HAP-1 (cell line): ENCODE data around the gene DAGLA.

ENCODE experiments used
- DNase-seq, 2 experiments: peaks; one replicate each; pipeline ENCODE4 v3.0.0-alpha.2; 2016 to 2020; ENCODE audit warnings: low spot score in 2 of 2
- H3K27me3 ChIP-seq: fragments of 250-450 bp; sonication (Bioruptor Pico); 2 replicates; pipeline ENCODE4 v1.5.1; 2020; ENCODE audit warnings: low read depth, mild to moderate bottlenecking, moderate library complexity
- H3K36me3 ChIP-seq: fragments of 250-450 bp; sonication (Bioruptor Pico); replicated peaks from 2 replicates; pipeline ENCODE4 v1.5.1; 2020; ENCODE audit warnings: mild to moderate bottlenecking
- H3K4me1 ChIP-seq: fragments of 250-450 bp; sonication (Bioruptor Pico); 2 replicates; pipeline ENCODE4 v1.5.1; 2020; ENCODE audit warnings: mild to moderate bottlenecking
- H3K4me3 ChIP-seq: fragments of 250-450 bp; sonication (Bioruptor Pico); 2 replicates; pipeline ENCODE4 v1.5.1; 2020; ENCODE audit warnings: mild to moderate bottlenecking, moderate library complexity
- H3K9me3 ChIP-seq: fragments of 250-450 bp; sonication (Bioruptor Pico); 2 replicates; pipeline ENCODE4 v1.5.1; 2020; ENCODE audit warnings: mild to moderate bottlenecking, moderate library complexity
- in situ Hi-C: fragments of 300-500 bp; cut with MboI; formaldehyde crosslinking; loops from 3 replicates; pipeline ENCODE4 v1.14.3; 2020; ENCODE audit warnings: low sequenced_read_pairs, inconsistent platforms, mixed read lengths

Gene DAGLA

DNA sequence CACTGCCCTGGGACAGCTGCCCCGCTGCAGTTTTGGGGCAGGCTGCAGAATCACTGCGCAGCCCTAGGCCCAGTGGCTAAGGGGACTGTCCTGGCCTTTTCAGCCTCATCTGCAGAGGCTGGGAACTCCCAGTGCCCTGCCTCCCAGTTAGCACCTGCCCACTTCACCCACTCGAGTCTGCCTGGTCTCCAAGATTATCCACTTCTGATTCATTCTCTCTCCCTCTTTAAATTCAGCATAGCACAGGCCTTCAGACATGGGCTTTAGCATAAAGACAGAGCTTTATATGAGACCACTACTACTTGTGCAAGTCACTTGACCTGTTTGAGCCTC, 8.9 kb downstream of the DAGLA start:
- DNase-seq: no peak
- H3K27me3 ChIP-seq: peaks cover 14% of the 10 kb centered on the region
- no peaks in the 10 kb centered on the region for H3K4me1 ChIP-seq
- H3K9me3 ChIP-seq: no peaks in the 10 kb centered on the region
- no peak overlapping the region for H3K4me3 ChIP-seq
- H3K36me3 ChIP-seq: no peaks in the 10 kb centered on the region
- in situ Hi-C loops: no loop called here

DNA sequence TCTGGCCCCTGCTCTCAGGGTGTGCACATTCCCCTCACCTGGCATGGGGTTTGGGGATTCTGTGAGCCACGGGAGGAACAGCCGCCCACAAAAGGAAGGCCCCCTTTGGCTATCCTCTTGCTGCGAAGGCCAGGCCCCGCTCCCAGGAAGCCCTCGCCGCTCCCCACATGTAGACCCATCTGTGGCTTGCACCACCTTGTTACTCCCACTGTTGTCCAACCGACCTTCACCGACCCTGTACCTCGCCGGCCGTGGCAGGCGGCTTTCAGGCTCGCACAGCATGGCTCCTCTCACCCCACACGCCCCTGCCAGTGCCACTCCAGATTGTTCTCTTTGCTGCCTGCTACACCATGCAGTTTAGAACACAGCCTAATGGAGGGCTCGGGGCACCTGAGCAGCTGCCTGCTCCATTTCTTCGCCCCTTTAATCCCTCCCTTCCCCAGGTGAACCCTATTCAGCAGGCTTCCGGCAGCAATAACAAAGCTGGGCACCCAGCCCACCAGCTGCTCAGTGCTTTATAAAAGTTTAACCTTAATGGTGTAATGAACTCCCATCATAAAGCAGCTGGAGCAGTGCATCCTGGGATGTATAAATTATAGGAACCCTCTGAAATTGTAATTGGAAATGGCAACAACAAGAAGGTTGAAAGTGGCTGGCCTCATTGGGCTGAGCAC, 10.7 kb downstream of the DAGLA start:
- Histone ChIP-seq H3K27me3 (no peaks in the 10 kb centered on the region), H3K9me3 (no peaks in the 10 kb centered on the region), H3K4me3 (no peak overlapping the region), H3K4me1 (no peaks in the 10 kb centered on the region), H3K36me3 (no peaks in the 10 kb centered on the region)
- in situ Hi-C loops: no loop called here
- no peak for DNase-seq

DNA sequence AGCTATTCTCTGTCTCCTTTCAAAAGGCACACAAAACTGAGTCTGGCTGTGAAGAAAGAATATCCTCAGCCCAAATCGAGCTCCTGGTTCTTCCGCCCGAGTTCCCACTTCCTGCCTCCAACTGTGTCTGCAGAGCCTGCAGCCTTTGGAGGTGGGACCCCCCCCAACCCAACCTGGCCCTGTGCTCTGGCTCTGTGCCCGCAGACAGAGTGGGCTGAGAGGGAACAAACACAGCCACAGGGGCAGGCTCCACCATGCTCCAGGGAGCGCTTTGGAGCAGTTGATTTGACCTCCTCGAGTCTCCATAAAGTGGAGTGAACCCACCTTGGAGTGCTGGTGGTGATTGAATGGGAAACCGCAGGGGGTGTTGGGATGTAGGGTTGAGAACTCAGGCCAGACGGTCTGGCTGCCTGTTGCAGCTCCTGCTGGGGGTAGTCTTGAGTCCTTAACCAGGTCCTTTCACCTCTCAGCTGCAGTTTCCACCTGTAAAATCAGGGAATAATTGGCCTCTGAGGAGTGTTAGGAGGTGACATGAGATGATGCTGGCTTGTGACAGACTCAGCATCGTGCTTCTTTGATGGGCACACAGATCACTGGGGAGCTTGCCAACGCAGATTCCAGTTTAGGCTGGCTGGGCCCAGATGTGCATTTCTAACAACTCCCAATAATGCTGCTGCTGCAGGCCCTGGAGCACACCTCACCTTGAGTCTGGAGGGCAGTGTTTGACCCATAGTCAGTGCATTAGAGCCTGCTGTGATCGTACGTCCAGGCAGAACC, 11.4 kb downstream of the DAGLA start:
- no peaks in the 10 kb centered on the region for H3K36me3 ChIP-seq
- H3K27me3 ChIP-seq: no peaks in the 10 kb centered on the region
- H3K4me1 ChIP-seq: no peaks in the 10 kb centered on the region
- DNase-seq: no peak
- in situ Hi-C loops: no loop called here
- no peaks in the 10 kb centered on the region for H3K9me3 ChIP-seq
- H3K4me3 ChIP-seq: no peak overlapping the region

DNA sequence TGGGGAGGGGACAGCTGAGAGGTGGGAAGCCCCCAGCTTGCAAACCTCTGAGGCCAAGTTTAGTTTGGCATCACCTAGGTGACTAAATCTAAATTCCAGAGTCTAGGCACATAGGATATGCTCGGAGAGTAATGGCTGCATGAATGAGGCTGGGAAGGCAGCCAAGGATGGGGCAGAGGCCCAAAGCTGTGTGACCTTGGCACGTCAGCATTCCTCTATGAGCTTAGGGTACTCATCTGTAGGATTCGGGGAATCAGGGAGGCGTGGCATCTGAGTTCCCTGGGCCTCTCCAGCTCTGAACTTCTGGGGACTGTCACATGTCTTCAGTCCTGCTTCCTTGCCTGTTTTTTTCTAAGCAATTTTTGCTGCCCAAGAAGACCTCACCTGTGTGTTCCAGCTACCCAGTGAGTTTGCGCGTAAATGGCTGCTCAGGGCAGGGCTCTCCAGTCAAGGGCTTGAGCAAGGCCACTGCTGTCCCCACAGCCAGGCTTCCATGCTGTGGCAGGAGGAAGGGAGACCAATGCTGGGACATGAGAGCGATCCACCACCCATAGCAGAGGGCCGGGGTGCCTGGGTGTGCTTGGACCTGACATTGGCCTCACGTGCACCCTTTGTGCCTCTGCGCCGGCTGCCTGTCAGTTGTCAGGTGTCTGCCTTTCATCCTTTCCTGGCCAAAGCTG, 13.9 kb downstream of the DAGLA start:
- no peak for DNase-seq
- Histone ChIP-seq H3K4me3 (no peak overlapping the region), H3K4me1 (no peaks in the 10 kb centered on the region), H3K27me3 (no peaks in the 10 kb centered on the region), H3K9me3 (no peaks in the 10 kb centered on the region), H3K36me3 (no peaks in the 10 kb centered on the region)
- in situ Hi-C loops: no loop called here

DNA sequence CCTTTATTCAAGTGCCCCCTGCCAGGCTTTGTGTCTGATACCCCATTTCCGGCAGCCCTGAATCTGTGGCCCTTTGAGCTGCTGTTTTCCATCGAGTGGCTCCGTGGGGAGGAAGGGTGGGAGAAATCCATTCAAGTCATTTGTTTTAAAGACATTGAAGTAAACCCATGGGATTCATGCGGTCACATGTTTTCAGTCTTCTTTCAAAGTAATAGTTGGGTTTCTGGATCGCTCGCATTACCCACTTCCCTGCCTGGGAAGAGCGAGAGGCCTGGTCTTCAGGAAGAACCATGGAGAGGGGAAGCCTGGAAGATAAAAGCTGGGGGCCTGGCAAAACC, 14.4 kb downstream of the DAGLA start:
- H3K4me1 ChIP-seq: no peaks in the 10 kb centered on the region
- no peaks in the 10 kb centered on the region for H3K27me3 ChIP-seq
- no peaks in the 10 kb centered on the region for H3K9me3 ChIP-seq
- no peaks in the 10 kb centered on the region for H3K36me3 ChIP-seq
- in situ Hi-C loops: no loop called here
- no peak overlapping the region for H3K4me3 ChIP-seq
- no peak for DNase-seq

DNA sequence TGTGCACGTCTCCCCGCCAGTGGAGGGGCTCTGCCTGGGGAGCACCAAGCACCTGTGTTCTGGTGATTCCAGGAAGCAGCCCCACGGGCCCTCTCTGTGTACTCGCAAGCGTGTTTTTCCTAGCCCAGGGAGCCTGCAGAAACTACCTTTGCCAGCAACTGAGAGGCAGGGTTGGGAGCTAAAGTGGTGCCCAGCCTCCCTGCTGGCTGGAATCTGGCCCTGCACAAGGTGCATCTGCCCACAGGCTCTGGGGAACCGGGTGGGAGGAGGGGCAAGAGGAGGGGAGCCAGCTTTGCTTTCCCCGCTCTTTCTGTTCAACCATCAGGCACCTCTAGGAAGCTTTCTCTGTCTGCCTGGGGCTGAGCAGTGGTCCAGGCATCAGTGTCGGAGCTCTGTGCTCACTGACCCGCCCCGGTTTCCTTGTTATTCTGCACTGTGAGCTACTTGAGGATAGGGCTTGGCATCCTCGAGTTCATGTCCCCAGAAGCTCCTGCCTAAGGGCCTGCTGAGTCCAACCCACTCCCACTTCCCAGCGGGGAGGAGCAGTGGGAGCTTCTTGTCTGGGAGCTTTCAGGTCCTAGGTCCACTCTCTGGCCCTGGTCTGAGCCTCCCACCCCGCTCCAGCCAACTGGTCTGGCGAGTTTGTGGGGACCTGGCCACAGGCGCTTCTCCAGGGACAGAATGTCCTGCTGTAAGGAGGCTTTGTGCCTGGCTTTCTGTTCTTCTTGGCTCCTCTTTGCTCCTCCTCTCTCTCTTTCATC, 14.9 kb downstream of the DAGLA start:
- in situ Hi-C loops: no loop called here
- Histone ChIP-seq H3K36me3 (no peaks in the 10 kb centered on the region), H3K27me3 (no peaks in the 10 kb centered on the region), H3K4me1 (no peaks in the 10 kb centered on the region), H3K9me3 (no peaks in the 10 kb centered on the region), H3K4me3 (no peak overlapping the region)
- no peak for DNase-seq

DNA sequence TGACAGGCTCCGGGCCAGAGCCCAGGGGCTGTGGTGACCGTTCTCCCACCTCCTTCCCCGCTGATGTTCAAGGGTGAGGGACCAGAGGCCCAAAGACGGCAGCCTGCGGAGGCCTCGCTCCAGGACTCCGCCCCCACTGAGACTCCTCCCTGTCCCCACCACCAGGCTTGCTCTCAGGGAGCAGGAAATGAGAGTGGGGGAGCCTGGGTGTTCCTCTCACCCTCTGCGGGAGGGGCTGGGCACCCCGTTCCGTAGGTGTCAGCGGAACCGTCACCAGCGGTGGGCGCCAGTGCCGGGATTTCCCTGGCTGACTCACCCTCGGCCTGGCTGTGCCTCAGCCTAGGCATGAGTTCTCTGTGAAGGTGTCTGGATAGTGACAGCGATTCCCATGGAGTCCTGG, 15.7 kb downstream of the DAGLA start:
- no peaks in the 10 kb centered on the region for H3K36me3 ChIP-seq
- in situ Hi-C loops: no loop called here
- no peaks in the 10 kb centered on the region for H3K27me3 ChIP-seq
- H3K4me3 ChIP-seq: no peak overlapping the region
- H3K4me1 ChIP-seq: no peaks in the 10 kb centered on the region
- DNase-seq: no peak
- H3K9me3 ChIP-seq: no peaks in the 10 kb centered on the region

DNA sequence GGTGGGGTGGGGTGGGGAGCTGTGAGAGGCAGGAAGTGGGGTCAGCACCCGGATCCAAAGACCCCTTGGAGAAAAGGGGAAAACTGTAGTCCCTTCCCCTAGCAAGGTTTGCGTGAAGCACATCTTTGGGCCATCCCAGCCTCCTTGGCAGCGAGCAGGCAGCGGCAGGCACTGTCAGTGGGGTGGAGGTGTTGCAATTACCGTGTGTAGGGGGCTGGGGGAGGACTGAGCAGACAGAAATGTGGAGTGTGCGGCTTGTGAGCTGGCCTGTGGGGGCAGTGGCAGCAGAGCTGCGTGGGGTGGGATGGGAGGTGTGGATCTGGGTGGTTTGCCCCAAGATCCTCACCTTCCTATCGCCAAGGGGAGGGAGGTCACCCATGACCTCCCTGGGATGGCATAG, 16.4 kb downstream of the DAGLA start:
- H3K9me3 ChIP-seq: no peaks in the 10 kb centered on the region
- H3K27me3 ChIP-seq: no peaks in the 10 kb centered on the region
- no peak overlapping the region for H3K4me3 ChIP-seq
- H3K36me3 ChIP-seq: no peaks in the 10 kb centered on the region
- H3K4me1 ChIP-seq: no peaks in the 10 kb centered on the region
- DNase-seq: no peak
- in situ Hi-C loops: no loop called here

DNA sequence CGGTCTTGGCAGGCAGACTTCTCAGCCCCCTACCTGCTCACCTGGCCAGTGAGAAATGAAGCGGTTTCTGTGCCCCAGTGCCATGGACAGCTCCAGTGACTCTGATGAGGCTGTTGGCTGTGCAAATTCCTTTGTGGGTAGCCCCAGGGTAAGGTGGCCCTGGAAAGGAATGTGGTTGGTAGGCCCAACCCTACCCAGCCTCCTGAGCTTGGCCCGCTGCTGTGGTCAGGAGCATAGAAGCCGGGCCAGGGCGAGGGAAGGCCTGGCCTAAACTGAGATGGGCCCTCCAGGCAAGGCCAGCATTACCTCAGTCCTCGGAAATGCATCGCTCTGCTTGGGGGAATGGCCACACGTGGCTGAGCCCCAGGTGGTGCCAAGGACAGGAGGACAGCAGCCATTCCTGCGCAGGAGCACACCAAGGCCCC, 16.9 kb downstream of the DAGLA start:
- DNase-seq: no peak
- no peak overlapping the region for H3K4me3 ChIP-seq
- in situ Hi-C loops: no loop called here
- no peaks in the 10 kb centered on the region for H3K9me3 ChIP-seq
- no peaks in the 10 kb centered on the region for H3K4me1 ChIP-seq
- H3K27me3 ChIP-seq: no peaks in the 10 kb centered on the region
- H3K36me3 ChIP-seq: no peaks in the 10 kb centered on the region

DNA sequence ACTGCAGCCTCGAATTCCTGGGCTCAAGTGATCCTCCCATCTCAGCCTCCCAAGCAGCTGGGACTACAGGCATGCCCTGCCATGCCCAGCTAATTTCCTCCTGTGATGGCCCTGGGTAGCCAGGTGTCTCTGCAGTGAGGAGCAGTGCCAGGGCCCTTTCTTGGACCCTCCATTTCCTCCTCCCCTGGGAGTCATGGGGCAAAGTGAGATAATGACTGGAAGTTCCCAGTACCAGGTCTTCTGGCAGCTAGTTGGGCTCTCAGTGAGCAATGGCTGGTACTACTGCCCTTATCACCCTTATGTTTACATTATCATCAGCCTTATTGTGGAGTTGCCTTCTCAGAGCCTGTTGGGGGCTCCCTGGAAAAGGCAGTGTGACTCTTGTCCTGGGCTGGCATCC, 17.6 kb downstream of the DAGLA start:
- H3K27me3 ChIP-seq: no peaks in the 10 kb centered on the region
- in situ Hi-C loops: no loop called here
- H3K36me3 ChIP-seq: no peaks in the 10 kb centered on the region
- no peak overlapping the region for H3K4me3 ChIP-seq
- no peaks in the 10 kb centered on the region for H3K4me1 ChIP-seq
- DNase-seq: no peak
- no peaks in the 10 kb centered on the region for H3K9me3 ChIP-seq

DNA sequence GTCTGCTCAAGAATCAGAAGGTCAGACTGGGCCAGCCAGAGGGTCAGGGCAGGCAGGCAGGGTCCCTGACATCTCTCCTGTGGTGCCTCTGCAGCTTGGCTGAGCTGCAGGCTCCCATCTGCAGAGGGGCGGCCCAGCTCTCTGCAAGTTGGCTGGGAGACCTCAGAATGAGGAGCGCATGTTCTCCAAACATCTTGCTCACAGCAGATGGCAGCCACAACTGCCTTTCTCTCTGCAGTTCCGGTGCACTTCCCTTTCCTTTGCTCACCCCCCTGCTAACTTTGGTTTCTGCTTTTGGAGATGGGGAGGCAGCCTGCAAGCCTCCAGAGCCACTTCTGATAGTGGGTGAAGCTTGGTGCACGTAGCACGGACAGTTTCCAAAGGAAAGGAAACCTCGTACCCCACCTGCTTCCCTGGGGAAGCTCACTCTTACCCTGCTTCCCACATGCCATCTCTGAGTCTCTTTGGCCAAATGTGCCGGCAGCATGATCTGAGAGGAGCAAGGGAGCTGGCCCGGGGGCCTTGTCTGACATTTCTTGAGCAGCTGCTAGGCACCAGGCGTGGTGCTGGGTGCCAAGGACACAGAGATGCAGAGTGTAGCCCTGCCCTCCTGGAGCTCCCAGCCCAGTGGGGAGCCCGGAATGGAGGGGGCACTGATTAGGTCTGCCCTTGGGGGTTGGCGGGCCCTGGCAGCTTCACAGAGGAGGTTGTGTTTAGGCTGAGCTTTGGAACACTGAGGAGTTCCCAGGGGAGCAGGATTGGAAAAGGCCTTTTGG, 18.2 kb downstream of the DAGLA start:
- no peaks in the 10 kb centered on the region for H3K36me3 ChIP-seq
- DNase-seq: no peak
- no peaks in the 10 kb centered on the region for H3K4me1 ChIP-seq
- H3K4me3 ChIP-seq: no peak overlapping the region
- H3K27me3 ChIP-seq: no peaks in the 10 kb centered on the region
- in situ Hi-C loops: no loop called here
- H3K9me3 ChIP-seq: no peaks in the 10 kb centered on the region

DNA sequence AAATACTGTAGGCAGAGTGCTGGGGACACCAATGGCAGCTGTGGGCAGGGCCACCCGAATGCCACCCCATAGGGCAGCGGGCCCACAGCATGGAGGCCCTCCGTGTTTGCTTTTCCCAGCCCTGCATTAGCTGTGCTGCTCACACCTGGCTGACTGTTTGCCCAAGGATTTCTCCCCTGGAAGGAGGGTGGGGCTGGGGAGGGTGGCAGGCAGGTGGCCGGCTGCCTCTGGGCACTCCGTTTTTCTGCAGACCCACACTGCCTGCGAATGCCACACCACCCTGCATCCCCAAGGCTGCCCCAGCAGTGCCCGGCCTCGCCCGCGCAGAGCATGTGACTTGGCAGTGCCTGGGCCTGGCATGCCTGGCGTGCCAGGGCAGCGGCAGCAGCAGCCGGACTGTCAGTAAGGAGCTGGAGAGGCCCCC, 19.6 kb downstream of the DAGLA start:
- H3K36me3 ChIP-seq: no peaks in the 10 kb centered on the region
- DNase-seq: no peak
- in situ Hi-C loops: no loop called here
- H3K4me3 ChIP-seq: no peak overlapping the region
- no peaks in the 10 kb centered on the region for H3K27me3 ChIP-seq
- H3K4me1 ChIP-seq: no peaks in the 10 kb centered on the region
- H3K9me3 ChIP-seq: no peaks in the 10 kb centered on the region

DNA sequence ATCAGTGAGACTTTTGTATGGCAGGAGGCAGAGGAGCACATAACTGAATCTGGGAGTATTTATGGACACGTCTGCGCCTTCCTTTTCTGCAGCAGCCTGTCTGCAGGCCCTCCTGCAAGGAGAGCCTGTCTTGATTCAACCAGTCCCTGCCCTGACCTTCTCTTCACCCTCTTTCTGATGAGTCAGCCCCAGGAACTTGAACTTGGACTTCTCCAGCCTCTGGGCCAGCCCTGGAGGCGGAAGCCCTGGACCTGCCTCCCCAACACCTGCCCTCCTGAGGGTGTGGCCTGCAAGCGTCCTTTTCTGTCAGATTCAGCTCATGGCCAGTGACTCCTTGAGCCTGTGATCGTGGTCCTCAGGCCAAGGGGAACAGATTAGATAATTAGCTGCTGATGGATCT, 20.0 kb downstream of the DAGLA start:
- H3K36me3 ChIP-seq: no peaks in the 10 kb centered on the region
- H3K4me1 ChIP-seq: no peaks in the 10 kb centered on the region
- H3K4me3 ChIP-seq: no peak overlapping the region
- no peaks in the 10 kb centered on the region for H3K9me3 ChIP-seq
- in situ Hi-C loops: no loop called here
- DNase-seq: no peak
- H3K27me3 ChIP-seq: no peaks in the 10 kb centered on the region
